Uterus (tissue), 2 donors: ENCODE measurements around the gene UGT2A2.

Source experiments
- CTCF ChIP-seq, 4 experiments: fragments of 200-600 bp in 2 of 4; fragments of 450-650 bp in 2 of 4; sonication (generic) in 2 of 4; IDR thresholded peaks; one replicate each; pipeline ENCODE4 v1.5.1; 2016 to 2019; ENCODE audit warnings: antibody characterized with exemption in 4 of 4, mild to moderate bottlenecking in 2 of 4, moderate library complexity in 1 of 4
- POLR2A ChIP-seq, 2 donors: fragments of 450-650 bp; IDR thresholded peaks; one replicate each; pipeline ENCODE4 v1.6.1; 2016; ENCODE audit warnings: antibody characterized with exemption in 2 of 2, mild to moderate bottlenecking in 1 of 2, moderate library complexity in 1 of 2

DNA sequence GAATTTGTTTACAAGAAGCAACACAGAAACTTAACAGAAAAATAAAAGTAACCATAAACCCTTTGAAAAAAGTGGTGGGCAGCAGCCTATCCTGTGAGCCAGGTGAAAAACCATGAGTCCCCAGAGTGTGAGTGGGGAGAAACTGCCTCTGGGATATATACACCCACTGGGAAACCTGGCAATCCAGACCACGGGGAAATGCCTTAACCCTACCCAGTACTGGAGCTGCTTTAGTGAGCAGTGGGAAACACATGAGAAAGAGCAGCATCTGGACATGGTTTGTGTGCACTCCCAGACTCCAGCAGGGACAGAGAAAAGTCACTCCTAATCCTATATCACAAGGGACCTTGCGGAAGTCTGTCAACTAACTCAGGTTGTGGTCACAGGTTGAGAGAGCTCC, 39.4 kb downstream of the UGT2A2 start:
- TF ChIP-seq CTCF (IDR thresholded peaks at IDR 0.05) (no peak), POLR2A (IDR thresholded peaks at IDR 0.05) (no peak)
